HCT116 (cell line): Measurements from ENCODE around the gene EIF2S3. TPM values are rescaled to one million over a fixed set of nuclear protein-coding genes. Genes with fewer than 3 reads are reported as not detected.
"Not testable (repeated sequence)": the region's sequence is repeated elsewhere in the genome, so short reads cannot be mapped to it uniquely, and the experiment has no call there.

Experiments used
- ATAC-seq: fragments of 200-7000 bp; cut with Tn5 transposase; 2 replicates; pipeline ENCODE4 v1.9.1; 2020; ENCODE audit warnings: mild to moderate bottlenecking, moderate library complexity
- BruUV-seq: library from RNA; stranded (reverse); fragments of 400-500 nt; replicated peaks from 2 replicates; lab custom pipeline; 2021; lab: Mats Ljungman, UMichigan
- CTCF ChIA-PET: fragments of 300-600 bp; sonication (Branson Sonifier 250); formaldehyde crosslinking; loops from one replicate; lab custom pipeline; 2021; ENCODE audit warnings: antibody characterized with exemption; lab: Charles Lee
- POLR2A ChIA-PET: fragments of 300-600, 350-600 bp; sonication (Branson Sonifier 250); formaldehyde crosslinking; loops from one replicate; lab custom pipeline; 2021; ENCODE audit warnings: antibody characterized with exemption; lab: Charles Lee
- RAD21 ChIA-PET, 2 experiments: fragments of 300-600 bp; sonication (Branson Sonifier 250); formaldehyde crosslinking; loops; one replicate each; lab custom pipeline; 2023; ENCODE audit warnings: low total read pairs in 2 of 2; ENCODE audit not compliant: uncharacterized antibody in 2 of 2, unreplicated experiment in 2 of 2, low non-redundant PET in 1 of 2; lab: Charles Lee
- DNase-seq: peaks from one replicate; pipeline ENCODE4 v3.0.0-alpha.2; 2010; ENCODE audit warnings: low read depth, low spot score
- H2AFZ ChIP-seq: fragments of 200-600 bp; shearing (Covaris generic), sonication (generic); 2 replicates; pipeline ENCODE4 v1.6.1; 2017; ENCODE audit warnings: low read depth, mixed run types, mixed read lengths, antibody characterized with exemption, low read length; ENCODE audit not compliant: poor library complexity, severe bottlenecking
- H3K27ac ChIP-seq: 2 replicates; pipeline ENCODE4 v1.5.1; 2012; ENCODE audit warnings: low read depth, low read length
- H3K27me3 ChIP-seq: fragments of 200-600 bp; sonication (generic); 2 replicates; pipeline ENCODE4 v1.6.1; 2016; ENCODE audit warnings: mixed run types, low read length, mixed read lengths; ENCODE audit not compliant: insufficient read depth
- H3K36me3 ChIP-seq, 2 experiments: fragments of 200-500 bp in 1 of 2; fragments of 200-600 bp in 1 of 2; sonication (Bioruptor generic) in 1 of 2; sonication (generic) in 1 of 2; 2 replicates each; pipeline versions ENCODE4 v1.5.1 to v1.6.1; 2014 to 2016; ENCODE audit warnings: low read length in 2 of 2, inconsistent platforms in 1 of 2, mixed read lengths in 1 of 2, mixed run types in 1 of 2; ENCODE audit not compliant: insufficient read depth in 2 of 2, control insufficient read depth in 1 of 2
- H3K4me1 ChIP-seq, 2 experiments: fragments of 200-600 bp in 1 of 2; sonication (generic) in 1 of 2; 2 replicates each; pipeline versions ENCODE4 v1.5.1 to v1.6.1; 2012 to 2017; ENCODE audit warnings: low read length in 2 of 2, inconsistent platforms in 1 of 2, mild to moderate bottlenecking in 1 of 2, mixed read lengths in 1 of 2, mixed run types in 1 of 2, moderate library complexity in 1 of 2; ENCODE audit not compliant: insufficient read depth in 2 of 2, control insufficient read depth in 1 of 2
- H3K4me2 ChIP-seq: fragments of 200-600 bp; sonication (generic); 2 replicates; pipeline ENCODE4 v1.6.1; 2017; ENCODE audit warnings: mixed run types, low read length, mixed read lengths
- H3K4me3 ChIP-seq, 2 experiments: fragments of 200-600 bp in 1 of 2; sonication (generic) in 1 of 2; replicated peaks in 1 of 2; 2 replicates each; pipeline ENCODE4 v1.5.1; 2011 to 2016; ENCODE audit warnings: low read length in 2 of 2, control low read depth in 1 of 2, low read depth in 1 of 2, mild to moderate bottlenecking in 1 of 2, mixed read lengths in 1 of 2, mixed run types in 1 of 2
- H3K79me2 ChIP-seq: fragments of 200-600 bp; sonication (generic); 2 replicates; pipeline ENCODE4 v1.6.1; 2017; ENCODE audit warnings: mild to moderate bottlenecking, mixed run types, low read length, moderate library complexity, mixed read lengths; ENCODE audit not compliant: insufficient read depth
- H3K9ac ChIP-seq: fragments of 200-600 bp; sonication (generic); 2 replicates; pipeline ENCODE4 v1.6.1; 2016; ENCODE audit warnings: low read length, mixed read lengths
- H3K9me2 ChIP-seq: fragments of 200-600 bp; sonication (generic), shearing (Covaris generic); 2 replicates; pipeline ENCODE4 v1.6.1; 2017; ENCODE audit warnings: mixed run types, mild to moderate bottlenecking, moderate library complexity; ENCODE audit not compliant: insufficient read depth
- H3K9me3 ChIP-seq, 2 experiments: fragments of 200-500 bp in 1 of 2; fragments of 200-600 bp in 1 of 2; sonication (Bioruptor generic) in 1 of 2; sonication (generic) in 1 of 2; 2 replicates each; pipeline ENCODE4 v1.6.1; 2014 to 2017; ENCODE audit warnings: low read length in 2 of 2, mixed read lengths in 2 of 2, inconsistent platforms in 1 of 2, low read depth in 1 of 2, mild to moderate bottlenecking in 1 of 2, mixed run types in 1 of 2, moderate library complexity in 1 of 2; ENCODE audit not compliant: control insufficient read depth in 1 of 2, insufficient read depth in 1 of 2
- H4K20me1 ChIP-seq: fragments of 200-600 bp; sonication (generic), shearing (Covaris generic); 2 replicates; pipeline ENCODE4 v1.6.1; 2017; ENCODE audit warnings: mixed run types, mild to moderate bottlenecking, moderate library complexity; ENCODE audit not compliant: insufficient read depth
- intact Hi-C: fragments of 100-400 bp; cut with micrococcal nuclease; formaldehyde crosslinking; loops from 2 replicates; pipeline ENCODE4 v1.10.0; 2022
- total RNA-seq: library from RNA; stranded (reverse); gene quantifications from one replicate; pipeline ENCODE4 v1.2.1, GENCODE V29; 2021; ENCODE audit not compliant: unreplicated experiment

The EIF2S3 gene
- total RNA-seq, 1 experiment from 2014 or later: 273 TPM

DNA sequence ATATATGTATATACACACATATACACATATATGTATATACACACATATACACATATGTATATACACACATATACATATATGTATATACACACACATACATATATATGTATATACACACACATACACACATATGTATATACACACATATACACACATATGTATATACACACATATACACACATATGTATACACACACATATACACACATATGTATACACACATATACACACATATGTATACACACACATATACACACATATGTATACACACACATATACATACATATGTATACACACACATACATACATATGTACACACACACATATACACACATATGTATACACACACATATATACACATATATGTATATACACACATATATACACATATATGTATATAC lies 8.7 kb upstream of the EIF2S3 start:
- H4K20me1 ChIP-seq, H3K4me2 ChIP-seq, DNase-seq, H2AFZ ChIP-seq, H3K4me3 ChIP-seq, H3K9ac ChIP-seq, H3K9me2 ChIP-seq, H3K36me3 ChIP-seq, H3K9me3 ChIP-seq, H3K27ac ChIP-seq, RAD21 ChIA-PET, H3K79me2 ChIP-seq, CTCF ChIA-PET, POLR2A ChIA-PET, BruUV-seq, H3K4me1 ChIP-seq, ATAC-seq, H3K27me3 ChIP-seq, intact Hi-C loops: not testable (repeated sequence)

DNA sequence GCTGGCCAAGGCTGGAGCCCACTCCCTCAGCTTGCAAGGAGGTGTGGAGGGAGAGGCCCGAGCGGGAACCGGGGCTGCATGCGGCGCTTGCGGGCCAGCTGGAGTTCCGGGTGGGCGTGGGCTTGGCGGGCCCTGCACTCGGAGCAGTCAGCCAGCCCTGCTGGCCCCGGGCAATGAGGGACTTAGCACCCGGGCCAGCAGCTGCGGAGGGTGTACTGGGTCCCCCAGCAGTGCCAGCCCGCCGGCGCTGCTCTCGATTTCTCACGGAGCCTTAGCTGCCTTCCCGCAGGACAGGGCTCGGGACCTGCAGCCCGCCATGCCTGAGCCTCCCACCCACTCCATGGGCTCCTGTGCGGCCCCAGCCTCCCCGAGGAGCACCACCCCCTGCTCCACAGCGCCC lies 5.1 kb upstream of the EIF2S3 start:
- CTCF ChIA-PET, H3K9me3 ChIP-seq, H3K79me2 ChIP-seq, RAD21 ChIA-PET, H3K9ac ChIP-seq, H3K9me2 ChIP-seq, BruUV-seq, H3K27ac ChIP-seq, H3K4me2 ChIP-seq, H3K4me3 ChIP-seq, H3K36me3 ChIP-seq, ATAC-seq, DNase-seq, H2AFZ ChIP-seq, H3K27me3 ChIP-seq, H3K4me1 ChIP-seq, POLR2A ChIA-PET, H4K20me1 ChIP-seq: not testable (repeated sequence)
- intact Hi-C loops: loop anchor here (5.0 to 10.0 kb wide), 2 partner anchors 307 to 355 kb away; partner anchors contain the start of gene ACOT9

DNA sequence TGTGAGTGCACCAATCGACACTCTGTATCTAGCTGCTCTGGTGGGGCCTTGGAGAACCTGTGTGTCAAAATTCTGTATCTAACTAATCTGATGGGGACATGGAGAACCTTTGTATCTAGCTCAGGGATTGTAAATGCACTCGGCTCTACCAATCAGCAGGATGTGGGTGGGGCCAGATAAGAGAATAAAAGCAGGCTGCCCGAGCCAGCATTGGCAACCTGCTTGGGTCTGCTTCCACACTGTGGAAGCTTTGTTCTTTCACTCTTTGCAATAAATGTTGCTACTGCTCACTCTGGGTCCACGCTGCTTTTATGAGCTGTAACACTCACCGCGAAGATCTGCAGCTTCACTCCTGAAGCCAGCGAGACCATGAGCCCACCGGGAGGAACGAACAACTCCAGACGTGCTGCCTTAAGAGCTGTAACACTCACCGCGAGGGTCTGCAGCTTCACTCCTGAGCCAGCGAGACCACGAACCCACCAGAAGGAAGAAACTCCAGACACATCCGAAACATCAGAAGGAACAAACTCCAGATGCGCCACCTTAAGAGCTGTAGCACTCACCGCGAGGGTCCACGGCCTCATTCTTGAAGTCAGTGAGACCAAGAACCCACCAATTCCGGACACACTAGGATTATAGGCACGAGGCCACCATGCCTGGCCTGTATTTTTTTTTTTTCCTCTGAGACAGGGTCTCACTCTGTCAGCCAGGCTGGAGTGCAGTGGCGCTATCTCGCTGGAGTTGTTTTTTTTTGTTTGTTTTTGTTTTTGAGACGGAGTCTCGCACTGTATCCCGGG lies 4.0 kb upstream of the EIF2S3 start:
- H3K4me3 ChIP-seq, H3K4me2 ChIP-seq, H3K9ac ChIP-seq, H3K36me3 ChIP-seq, H3K4me1 ChIP-seq, BruUV-seq, H3K9me3 ChIP-seq, H2AFZ ChIP-seq, H3K9me2 ChIP-seq, RAD21 ChIA-PET, H3K27ac ChIP-seq, H3K79me2 ChIP-seq, H3K27me3 ChIP-seq, DNase-seq, CTCF ChIA-PET, ATAC-seq, H4K20me1 ChIP-seq: not testable (repeated sequence)
- intact Hi-C loops: loop anchor here (5.0 to 10.0 kb wide), 2 partner anchors 308 to 356 kb away; partner anchors contain the start of gene ACOT9
- POLR2A ChIA-PET: interaction anchor here (0.7 kb wide), 1 partner anchor 25 kb away, joined by 5 read pairs; no protein-coding TSS in a partner anchor
